Neural progenitor cell (in vitro differentiated cells): ENCODE measurements around the gene CEACAM18. TPM values are rescaled to one million over a fixed set of nuclear protein-coding genes. Genes with fewer than 3 reads are reported as not detected.

Experiments used
- DNase-seq: peaks from one replicate; pipeline ENCODE4 v3.0.0-alpha.2; 2016; ENCODE audit warnings: low spot score
- H2AFZ ChIP-seq: fragments of 200-600 bp; sonication (generic); replicated peaks from 2 replicates; pipeline ENCODE4 v1.6.1; 2016; ENCODE audit warnings: antibody characterized with exemption
- H3F3A ChIP-seq: fragments of 200-600 bp; sonication (generic); 2 replicates; pipeline ENCODE4 v1.6.1; 2016; ENCODE audit warnings: antibody characterized with exemption, low read depth
- H3K27ac ChIP-seq: fragments of 200-600 bp; sonication (generic); 2 replicates; pipeline ENCODE4 v1.5.1; 2016; ENCODE audit warnings: mild to moderate bottlenecking
- H3K27me3 ChIP-seq: fragments of 200-600 bp; sonication (generic); 2 replicates; pipeline ENCODE4 v1.6.1; 2016; ENCODE audit warnings: mild to moderate bottlenecking, moderate library complexity
- H3K36me3 ChIP-seq: fragments of 200-600 bp; sonication (generic); 2 replicates; pipeline ENCODE4 v1.5.1; 2016
- H3K4me1 ChIP-seq: fragments of 200-600 bp; sonication (generic); 2 replicates; pipeline ENCODE4 v1.6.1; 2016; ENCODE audit warnings: mixed run types
- H3K4me2 ChIP-seq: fragments of 200-600 bp; sonication (generic); 2 replicates; pipeline ENCODE4 v1.6.1; 2016
- H3K4me3 ChIP-seq: fragments of 200-600 bp; sonication (generic); 2 replicates; pipeline ENCODE4 v1.5.1; 2016
- H3K79me2 ChIP-seq: fragments of 200-600 bp; sonication (generic); 2 replicates; pipeline ENCODE4 v1.6.1; 2016; ENCODE audit warnings: low read depth
- H3K9ac ChIP-seq: fragments of 200-600 bp; sonication (generic); 2 replicates; pipeline ENCODE4 v1.6.1; 2016
- H3K9me3 ChIP-seq: fragments of 200-600 bp; sonication (generic); 2 replicates; pipeline ENCODE4 v1.5.1; 2016; ENCODE audit warnings: low read depth
- H4K20me1 ChIP-seq: fragments of 200-600 bp; sonication (generic); 2 replicates; pipeline ENCODE4 v1.6.1; 2016; ENCODE audit warnings: low read depth
- H3K27ac Mint-ChIP-seq: 3 replicates; pipeline ENCODE4 v1.8.0; 2021; ENCODE audit warnings: mixed read lengths
- H3K27me3 Mint-ChIP-seq: 2 replicates; pipeline ENCODE4 v1.8.0; 2022; ENCODE audit warnings: low read depth, mild to moderate bottlenecking, inconsistent platforms, moderate library complexity, mixed read lengths; ENCODE audit not compliant: insufficient read depth
- H3K36me3 Mint-ChIP-seq: 3 replicates; pipeline ENCODE4 v1.8.0; 2021; ENCODE audit warnings: mixed read lengths
- H3K4me1 Mint-ChIP-seq: 3 replicates; pipeline ENCODE4 v1.8.0; 2021; ENCODE audit warnings: mixed read lengths
- H3K4me3 Mint-ChIP-seq: 3 replicates; pipeline ENCODE4 v1.8.0; 2021; ENCODE audit warnings: mild to moderate bottlenecking, moderate library complexity, mixed read lengths
- H3K9me3 Mint-ChIP-seq: 3 replicates; pipeline ENCODE4 v1.8.0; 2020; ENCODE audit warnings: mixed read lengths
- CTCF ChIP-seq: fragments of 200-600 bp; sonication (generic); IDR thresholded peaks from 2 replicates; pipeline ENCODE4 v1.5.1; 2017; ENCODE audit warnings: antibody characterized with exemption, mild to moderate bottlenecking
- EZH2 ChIP-seq: fragments of 200-600 bp; sonication (generic); IDR thresholded peaks from 2 replicates; pipeline ENCODE4 v1.6.1; 2017; ENCODE audit warnings: antibody characterized with exemption, mild to moderate bottlenecking, moderate library complexity
- EZH2phosphoT487 ChIP-seq: fragments of 200-600 bp; sonication (generic); IDR thresholded peaks from 2 replicates; pipeline ENCODE4 v1.6.1; 2017; ENCODE audit warnings: antibody characterized with exemption
- total RNA-seq: library from RNA; depleted of rRNA; stranded (reverse); fragments of >200 nt; gene quantifications from 2 replicates; pipeline ENCODE4 v1.2.3, GENCODE V29; 2015; ENCODE audit warnings: low replicate concordance

Gene CEACAM18
- total RNA-seq, 1 donor from 2014 or later: not detected

- H3K4me3 ChIP-seq: no peak overlapping the region
- no peaks in the 10 kb centered on the region for H3K36me3 ChIP-seq
- peaks cover 33% of the 10 kb centered on the region for H3K27me3 ChIP-seq
- no peak overlapping the region for H3K4me2 ChIP-seq
- H3K27ac ChIP-seq: no peak overlapping the region
- H3K4me1 ChIP-seq: no peaks in the 10 kb centered on the region
- no peaks in the 10 kb centered on the region for H3K4me1 Mint-ChIP-seq
- H3K27ac Mint-ChIP-seq: no peak overlapping the region
- no peak for TF ChIP-seq EZH2phosphoT487
- no peak for TF ChIP-seq EZH2
- no peak for TF ChIP-seq CTCF
- H3K9ac ChIP-seq: no peak overlapping the region
- no peaks in the 10 kb centered on the region for H3K79me2 ChIP-seq
- no peaks in the 10 kb centered on the region for H3K9me3 ChIP-seq
- H3K36me3 Mint-ChIP-seq: no peaks in the 10 kb centered on the region
- DNase-seq: no peak
- H3K9me3 Mint-ChIP-seq: no peaks in the 10 kb centered on the region
- no peaks in the 10 kb centered on the region for H4K20me1 ChIP-seq
- no peaks in the 10 kb centered on the region for H3F3A ChIP-seq
- H2AFZ ChIP-seq: no peak overlapping the region
- H3K27me3 Mint-ChIP-seq: peaks cover 10% of the 10 kb centered on the region
- no peak overlapping the region for H3K4me3 Mint-ChIP-seq
Observed at GRCh38 chr19:51469629-51470028, 8.7 kb upstream of the CEACAM18 start.

GRCh38 chr19:51470966-51471365, 7.4 kb upstream of the CEACAM18 start:
- Histone ChIP-seq H3K9me3 (no peaks in the 10 kb centered on the region), H3K4me3 (no peak overlapping the region)
- no peaks in the 10 kb centered on the region for H3K36me3 Mint-ChIP-seq

GRCh38 chr19:51471527-51471926, 6.8 kb upstream of the CEACAM18 start:
- Mint-ChIP-seq H3K27me3 (peaks cover 10% of the 10 kb centered on the region), H3K4me1 (no peaks in the 10 kb centered on the region), H3K9me3 (no peaks in the 10 kb centered on the region), H3K27ac (no peak overlapping the region), H3K36me3 (no peaks in the 10 kb centered on the region), H3K4me3 (no peak overlapping the region)
- H3K4me1 ChIP-seq: no peaks in the 10 kb centered on the region
- no peaks in the 10 kb centered on the region for H3K36me3 ChIP-seq
- H3K9me3 ChIP-seq: no peaks in the 10 kb centered on the region
- no peak overlapping the region for H2AFZ ChIP-seq
- DNase-seq: no peak
- no peak overlapping the region for H3K27ac ChIP-seq
- no peak for TF ChIP-seq CTCF
- no peak for TF ChIP-seq EZH2phosphoT487
- no peak for TF ChIP-seq EZH2
- no peak overlapping the region for H3K4me2 ChIP-seq
- no peaks in the 10 kb centered on the region for H4K20me1 ChIP-seq
- no peaks in the 10 kb centered on the region for H3K79me2 ChIP-seq
- H3K9ac ChIP-seq: no peak overlapping the region
- H3K4me3 ChIP-seq: no peak overlapping the region
- peaks cover 14% of the 10 kb centered on the region for H3K27me3 ChIP-seq
- no peaks in the 10 kb centered on the region for H3F3A ChIP-seq

More at GRCh38 chr19:51470966-51471365, 7.4 kb upstream of the CEACAM18 start:
- DNase-seq: no peak
- Histone ChIP-seq H3K4me1 (no peaks in the 10 kb centered on the region), H3F3A (no peaks in the 10 kb centered on the region), H3K4me2 (no peak overlapping the region), H3K36me3 (no peaks in the 10 kb centered on the region), H3K79me2 (no peaks in the 10 kb centered on the region), H3K27me3 (peaks cover 19% of the 10 kb centered on the region), H3K9ac (no peak overlapping the region), H3K27ac (no peak overlapping the region), H2AFZ (no peak overlapping the region), H4K20me1 (no peaks in the 10 kb centered on the region)
- H3K27ac Mint-ChIP-seq: no peak overlapping the region
- H3K4me3 Mint-ChIP-seq: no peak overlapping the region
- H3K9me3 Mint-ChIP-seq: no peaks in the 10 kb centered on the region
- TF ChIP-seq CTCF (no peak), EZH2 (no peak), EZH2phosphoT487 (no peak)
- H3K4me1 Mint-ChIP-seq: no peaks in the 10 kb centered on the region
- H3K27me3 Mint-ChIP-seq: peaks cover 10% of the 10 kb centered on the region
